ENCODE measurements around the gene CLIC5.

CLIC5 gene

DNA sequence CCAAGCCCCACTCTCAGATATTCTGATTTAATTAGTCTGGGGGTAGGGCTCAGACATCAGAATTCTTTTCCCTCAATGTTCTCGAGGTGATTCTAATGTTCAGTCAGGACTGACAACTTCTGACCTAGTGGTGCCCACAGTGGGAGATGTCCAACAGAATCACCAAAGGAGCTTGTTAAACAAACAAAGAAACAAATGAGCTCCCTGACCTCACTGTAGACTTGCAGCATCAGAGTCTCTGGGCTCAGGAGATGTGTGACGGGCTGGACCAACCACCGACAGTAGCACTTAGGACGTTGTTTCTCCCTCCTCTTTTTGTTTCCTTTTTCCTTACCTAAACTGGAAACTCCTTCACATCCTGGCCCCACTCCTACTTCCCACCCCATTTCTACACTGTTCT is 49.3 kb downstream of the CLIC5 start:
- Histone ChIP-seq H2AK5ac (ENCODE audit: low read length) (peak overlapping the region; percentile 62), H2AFZ (ENCODE audit: insufficient read depth, low read length, poor library complexity) (no peak overlapping the region), H4K12ac (ENCODE audit: low read depth, low read length) (no peak overlapping the region), H3K14ac (ENCODE audit: low read length) (no peak overlapping the region), H2BK12ac (ENCODE audit: low read length) (peak overlapping the region; percentile 91), H2BK5ac (ENCODE audit: low read depth, low read length, poor library complexity) (peak overlapping the region; percentile 44), H3K9me3 (ENCODE audit: insufficient read depth, low read depth, low read length) (no peaks in the 10 kb centered on the region), H2BK120ac (ENCODE audit: insufficient read depth, low read length, poor library complexity) (peak overlapping the region; percentile 64), H3K79me2 (ENCODE audit: control insufficient read depth, insufficient read depth, low read length, poor library complexity) (no peaks in the 10 kb centered on the region), H4K8ac (ENCODE audit: low read depth, low read length) (no peak overlapping the region), H3K27me3 (ENCODE audit: insufficient read depth, low read length) (no peaks in the 10 kb centered on the region), H3K4me1 (ENCODE audit: control insufficient read depth in 1 of 2, insufficient read depth in 2 of 2, low read length in 2 of 2) (peaks cover 5 to 6% of the 10 kb centered on the region in 2 experiments), H3K23ac (ENCODE audit: low read length) (no peak overlapping the region), H3K36me3 (ENCODE audit: control insufficient read depth in 1 of 2, insufficient read depth in 2 of 2, low read length in 2 of 2) (no peaks in the 10 kb centered on the region), H3K4me2 (ENCODE audit: low read length) (no peak overlapping the region), H3K9ac (ENCODE audit: low read length) (no peak overlapping the region), H3K27ac (ENCODE audit: low read depth, low read length) (no peak overlapping the region), H3K4ac (ENCODE audit: low read depth, low read length) (no peak overlapping the region), H3K18ac (ENCODE audit: low read length) (no peak overlapping the region), H3K79me1 (ENCODE audit: low read length) (peaks cover 7% of the 10 kb centered on the region), H4K91ac (ENCODE audit: low read depth, low read length) (no peak overlapping the region), H3K4me3 (ENCODE audit: low read depth, low read length) (no peak overlapping the region)
- DNase-seq: no peak
- no CpG with 5 or more reads among the region's 4 CpGs for WGBS (ENCODE audit: extremely low coverage, insufficient coverage, insufficient read length)

GRCh38 chr6:45965792-45966191 is 49.9 kb downstream of the CLIC5 start:
- H3K4ac ChIP-seq (ENCODE audit: low read depth, low read length): no peak overlapping the region
- H3K18ac ChIP-seq (ENCODE audit: low read length): no peak overlapping the region
- no peak overlapping the region for H2BK12ac ChIP-seq (ENCODE audit: low read length)
- H3K79me1 ChIP-seq (ENCODE audit: low read length): peaks cover 7% of the 10 kb centered on the region
- no peak overlapping the region for H3K23ac ChIP-seq (ENCODE audit: low read length)
- no peaks in the 10 kb centered on the region for H3K79me2 ChIP-seq (ENCODE audit: control insufficient read depth, insufficient read depth, low read length, poor library complexity)
- H3K4me1 ChIP-seq (ENCODE audit: control insufficient read depth in 1 of 2, insufficient read depth in 2 of 2, low read length in 2 of 2): peaks cover 5 to 6% of the 10 kb centered on the region in 2 experiments
- no peak overlapping the region for H2BK120ac ChIP-seq (ENCODE audit: insufficient read depth, low read length, poor library complexity)
- no peak overlapping the region for H3K4me2 ChIP-seq (ENCODE audit: low read length)
- H4K12ac ChIP-seq (ENCODE audit: low read depth, low read length): no peak overlapping the region
- no peaks in the 10 kb centered on the region for H3K36me3 ChIP-seq (ENCODE audit: control insufficient read depth in 1 of 2, insufficient read depth in 2 of 2, low read length in 2 of 2)
- H3K14ac ChIP-seq (ENCODE audit: low read length): no peak overlapping the region
- no peak overlapping the region for H3K27ac ChIP-seq (ENCODE audit: low read depth, low read length)
- peak in 1 of 2 donors; percentile 81 for DNase-seq
- no peaks in the 10 kb centered on the region for H3K27me3 ChIP-seq (ENCODE audit: insufficient read depth, low read length)
- no peak overlapping the region for H2AK5ac ChIP-seq (ENCODE audit: low read length)
- no peak overlapping the region for H4K8ac ChIP-seq (ENCODE audit: low read depth, low read length)
- H4K91ac ChIP-seq (ENCODE audit: low read depth, low read length): no peak overlapping the region
- no peaks in the 10 kb centered on the region for H3K9me3 ChIP-seq (ENCODE audit: insufficient read depth, low read depth, low read length)
- no peak overlapping the region for H2BK5ac ChIP-seq (ENCODE audit: low read depth, low read length, poor library complexity)
- H3K4me3 ChIP-seq (ENCODE audit: low read depth, low read length): no peak overlapping the region
- WGBS (ENCODE audit: extremely low coverage, insufficient coverage, insufficient read length): no CpG with 5 or more reads among the region's 1 CpG
- H2AFZ ChIP-seq (ENCODE audit: insufficient read depth, low read length, poor library complexity): no peak overlapping the region
- H3K9ac ChIP-seq (ENCODE audit: low read length): no peak overlapping the region

DNA sequence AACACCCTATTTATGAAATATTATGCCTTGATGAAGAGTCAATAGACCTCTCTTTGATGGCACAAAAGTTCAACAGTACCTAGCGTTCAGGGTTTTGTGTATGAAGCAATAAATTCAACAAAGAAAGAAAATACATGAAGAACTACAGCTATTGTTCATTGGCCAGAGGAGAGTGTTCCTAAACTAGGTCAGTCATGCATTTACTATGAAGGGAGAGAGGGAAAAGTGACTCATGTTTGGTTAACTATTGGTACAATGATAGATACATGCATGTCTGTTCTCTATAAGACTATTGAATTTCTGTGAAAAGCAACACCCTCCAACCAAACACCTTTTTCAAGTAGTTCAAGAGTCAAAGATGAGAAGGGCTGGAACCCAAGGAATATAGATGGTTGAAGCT is 50.7 kb downstream of the CLIC5 start:
- Histone ChIP-seq H3K79me1 (ENCODE audit: low read length) (peaks cover 8% of the 10 kb centered on the region), H3K23ac (ENCODE audit: low read length) (no peak overlapping the region), H2BK120ac (ENCODE audit: insufficient read depth, low read length, poor library complexity) (no peak overlapping the region), H3K4ac (ENCODE audit: low read depth, low read length) (no peak overlapping the region), H4K8ac (ENCODE audit: low read depth, low read length) (no peak overlapping the region), H2BK12ac (ENCODE audit: low read length) (no peak overlapping the region), H3K27ac (ENCODE audit: low read depth, low read length) (no peak overlapping the region), H3K9ac (ENCODE audit: low read length) (no peak overlapping the region), H2AFZ (ENCODE audit: insufficient read depth, low read length, poor library complexity) (no peak overlapping the region), H4K91ac (ENCODE audit: low read depth, low read length) (no peak overlapping the region), H4K12ac (ENCODE audit: low read depth, low read length) (no peak overlapping the region), H2AK5ac (ENCODE audit: low read length) (no peak overlapping the region), H3K4me1 (ENCODE audit: control insufficient read depth in 1 of 2, insufficient read depth in 2 of 2, low read length in 2 of 2) (peaks cover 5 to 9% of the 10 kb centered on the region in 2 experiments), H3K4me3 (ENCODE audit: low read depth, low read length) (no peak overlapping the region), H3K9me3 (ENCODE audit: insufficient read depth, low read depth, low read length) (no peaks in the 10 kb centered on the region), H2BK5ac (ENCODE audit: low read depth, low read length, poor library complexity) (no peak overlapping the region), H3K79me2 (ENCODE audit: control insufficient read depth, insufficient read depth, low read length, poor library complexity) (no peaks in the 10 kb centered on the region), H3K14ac (ENCODE audit: low read length) (no peak overlapping the region), H3K27me3 (ENCODE audit: insufficient read depth, low read length) (no peaks in the 10 kb centered on the region), H3K18ac (ENCODE audit: low read length) (no peak overlapping the region), H3K36me3 (ENCODE audit: control insufficient read depth in 1 of 2, insufficient read depth in 2 of 2, low read length in 2 of 2) (no peaks in the 10 kb centered on the region), H3K4me2 (ENCODE audit: low read length) (no peak overlapping the region)
- WGBS (ENCODE audit: extremely low coverage, insufficient coverage, insufficient read length): no CpG with 5 or more reads among the region's 1 CpG
- no peak for DNase-seq

- Histone ChIP-seq H2BK120ac (ENCODE audit: insufficient read depth, low read length, poor library complexity) (no peak overlapping the region), H2BK5ac (ENCODE audit: low read depth, low read length, poor library complexity) (no peak overlapping the region), H3K79me1 (ENCODE audit: low read length) (peaks cover 8% of the 10 kb centered on the region), H2AFZ (ENCODE audit: insufficient read depth, low read length, poor library complexity) (no peak overlapping the region), H3K18ac (ENCODE audit: low read length) (no peak overlapping the region), H3K23ac (ENCODE audit: low read length) (no peak overlapping the region), H3K36me3 (ENCODE audit: control insufficient read depth in 1 of 2, insufficient read depth in 2 of 2, low read length in 2 of 2) (no peaks in the 10 kb centered on the region), H4K12ac (ENCODE audit: low read depth, low read length) (no peak overlapping the region), H3K9me3 (ENCODE audit: insufficient read depth, low read depth, low read length) (no peaks in the 10 kb centered on the region), H2BK12ac (ENCODE audit: low read length) (no peak overlapping the region), H3K27me3 (ENCODE audit: insufficient read depth, low read length) (no peaks in the 10 kb centered on the region), H4K91ac (ENCODE audit: low read depth, low read length) (no peak overlapping the region), H4K8ac (ENCODE audit: low read depth, low read length) (no peak overlapping the region), H3K9ac (ENCODE audit: low read length) (no peak overlapping the region), H3K14ac (ENCODE audit: low read length) (no peak overlapping the region), H3K4ac (ENCODE audit: low read depth, low read length) (no peak overlapping the region), H3K79me2 (ENCODE audit: control insufficient read depth, insufficient read depth, low read length, poor library complexity) (no peaks in the 10 kb centered on the region), H3K27ac (ENCODE audit: low read depth, low read length) (no peak overlapping the region), H3K4me2 (ENCODE audit: low read length) (no peak overlapping the region), H2AK5ac (ENCODE audit: low read length) (no peak overlapping the region), H3K4me1 (ENCODE audit: control insufficient read depth in 1 of 2, insufficient read depth in 2 of 2, low read length in 2 of 2) (peaks cover 5 to 6% of the 10 kb centered on the region in 2 experiments), H3K4me3 (ENCODE audit: low read depth, low read length) (no peak overlapping the region)
- no CpG with 5 or more reads among the region's 2 CpGs for WGBS (ENCODE audit: extremely low coverage, insufficient coverage, insufficient read length)
- DNase-seq: no peak
Observed at GRCh38 chr6:45964300-45964699, 51.4 kb downstream of the CLIC5 start.
